ENCODE results near the gene SLC16A2.
"Not testable (repeated sequence)": the region's sequence is repeated elsewhere in the genome, so short reads cannot be mapped to it uniquely, and the experiment has no call there.

Gene SLC16A2

GRCh38 chrX:74510401-74510800 is 89.1 kb downstream of the SLC16A2 start:
- no peak for DNase-seq

- no peak for DNase-seq
Observed at GRCh38 chrX:74511704-74512103, 90.4 kb downstream of the SLC16A2 start.

- peak; percentile 59 for DNase-seq
Observed at GRCh38 chrX:74514384-74514783, 93.1 kb downstream of the SLC16A2 start.

- no peak for DNase-seq
Observed at GRCh38 chrX:74515356-74515755, 94.1 kb downstream of the SLC16A2 start.

- DNase-seq, result not testable (repeated sequence)
Observed at GRCh38 chrX:74516013-74516412, 94.7 kb downstream of the SLC16A2 start.

- DNase-seq, result no peak
Observed at GRCh38 chrX:74519870-74520269, 98.6 kb downstream of the SLC16A2 start.

- DNase-seq, result no peak
Observed at GRCh38 chrX:74520291-74520690, 99.0 kb downstream of the SLC16A2 start.

GRCh38 chrX:74520896-74521295 is 99.6 kb downstream of the SLC16A2 start:
- no peak for DNase-seq

GRCh38 chrX:74521961-74522751 is 100.9 kb downstream of the SLC16A2 start:
- no peak for DNase-seq

- DNase-seq, result no peak
Observed at GRCh38 chrX:74523224-74523623, 101.9 kb downstream of the SLC16A2 start.

- no peak for DNase-seq
Observed at GRCh38 chrX:74523870-74524735, 102.8 kb downstream of the SLC16A2 start.

GRCh38 chrX:74525116-74525515 is 103.8 kb downstream of the SLC16A2 start:
- no peak for DNase-seq

- no peak for DNase-seq
Observed at GRCh38 chrX:74526764-74527163, 105.5 kb downstream of the SLC16A2 start.

GRCh38 chrX:74527350-74527749 is 106.1 kb downstream of the SLC16A2 start:
- DNase-seq, result no peak

- no peak for DNase-seq
Observed at GRCh38 chrX:74529311-74529710, 108.0 kb downstream of the SLC16A2 start.

GRCh38 chrX:74531081-74531480 is 109.8 kb downstream of the SLC16A2 start:
- no peak for DNase-seq

GRCh38 chrX:74534569-74535038 is 113.3 kb downstream of the SLC16A2 start:
- DNase-seq, result no peak

GRCh38 chrX:74535086-74535407 is 113.8 kb downstream of the SLC16A2 start:
- DNase-seq, result no peak

- DNase-seq, result peak; percentile 62
Observed at GRCh38 chrX:74535408-74536151, 114.3 kb downstream of the SLC16A2 start.

- peak; percentile 61 for DNase-seq
Observed at GRCh38 chrX:74536152-74536831, 115.0 kb downstream of the SLC16A2 start.

- peak; percentile 28 for DNase-seq
Observed at GRCh38 chrX:74536832-74537371, 115.6 kb downstream of the SLC16A2 start.

- no peak for DNase-seq
Observed at GRCh38 chrX:74540635-74541249, 119.4 kb downstream of the SLC16A2 start.

Measured in DMS79 treated with DMSO at 0.1 percent for 48 hours (cell line).